Endothelial cell of umbilical vein (primary cell): Measurements from ENCODE around the gene SART3. TPM values are rescaled to one million over a fixed set of nuclear protein-coding genes. Genes with fewer than 3 reads are reported as not detected.

ENCODE experiments used
- BruUV-seq: library from RNA; stranded (reverse); fragments of 400-500 nt; replicated peaks from 2 replicates; lab custom pipeline; 2021; lab: Mats Ljungman, UMichigan
- CTCF ChIA-PET: fragments of 300-600, 350-600 bp; sonication (Branson Sonifier 250); formaldehyde crosslinking; loops from one replicate; lab custom pipeline; 2021; ENCODE audit warnings: antibody characterized with exemption, inconsistent platforms; lab: Charles Lee
- POLR2A ChIA-PET: fragments of 300-600, 350-600 bp; sonication (Branson Sonifier 250); formaldehyde crosslinking; loops from one replicate; lab custom pipeline; 2021; ENCODE audit warnings: antibody characterized with exemption, inconsistent platforms; lab: Charles Lee
- DNase-seq: peaks from one replicate; pipeline ENCODE4 v3.0.0-alpha.2; 2011; ENCODE audit warnings: low read depth, low spot score
- FAIRE-seq: peaks from 2 replicates; lab custom pipeline; 2011; peaks lifted over from hg19 to GRCh38; lab: Jason Lieb, UNC
- H2AFZ ChIP-seq: 2 replicates; pipeline ENCODE4 v1.6.0; 2012; ENCODE audit warnings: low read depth, low read length, control low read depth, inconsistent platforms
- H3K27ac ChIP-seq: 2 replicates; pipeline ENCODE4 v1.5.1; 2011; ENCODE audit warnings: low read depth, mild to moderate bottlenecking, control low read depth, low read length, moderate library complexity; ENCODE audit not compliant: insufficient read depth
- H3K27me3 ChIP-seq, 2 experiments: 2 replicates each; pipeline versions ENCODE4 v1.6.0 to v1.6.1; 2011; ENCODE audit warnings: low read length in 2 of 2, mixed read lengths in 1 of 2; ENCODE audit not compliant: control insufficient read depth in 2 of 2, insufficient read depth in 2 of 2
- H3K36me3 ChIP-seq, 2 experiments: 2 replicates in 1 of 2; 3 replicates in 1 of 2; pipeline ENCODE4 v1.5.1; 2011; ENCODE audit warnings: low read length in 2 of 2, mild to moderate bottlenecking in 1 of 2, moderate library complexity in 1 of 2; ENCODE audit not compliant: control insufficient read depth in 2 of 2, insufficient read depth in 2 of 2; ENCODE audit errors: extremely low read depth in 1 of 2
- H3K4me1 ChIP-seq: 3 replicates; pipeline ENCODE4 v1.5.1; 2011; ENCODE audit warnings: mild to moderate bottlenecking, low read length; ENCODE audit not compliant: control insufficient read depth, insufficient read depth; ENCODE audit errors: extremely low read depth
- H3K4me2 ChIP-seq: 2 replicates; pipeline ENCODE4 v1.6.1; 2011; ENCODE audit warnings: low read length, control low read depth, mixed read lengths; ENCODE audit not compliant: insufficient read depth
- H3K4me3 ChIP-seq, 3 experiments: fragments of 200-600 bp in 1 of 3; sonication (generic), shearing (Covaris generic) in 1 of 3; replicated peaks in 1 of 3; 2 replicates each; pipeline ENCODE4 v1.5.1; 2011 to 2016; ENCODE audit warnings: control low read depth in 3 of 3, low read length in 3 of 3, mild to moderate bottlenecking in 2 of 3, inconsistent platforms in 1 of 3, low read depth in 1 of 3, moderate library complexity in 1 of 3; ENCODE audit not compliant: insufficient read depth in 1 of 3
- H3K79me2 ChIP-seq: 2 replicates; pipeline ENCODE4 v1.6.0; 2012; ENCODE audit warnings: low read length, inconsistent platforms; ENCODE audit not compliant: control insufficient read depth, insufficient read depth
- H3K9ac ChIP-seq: replicated peaks from 2 replicates; pipeline ENCODE3; 2011; ENCODE audit warnings: low read length, control low read depth; ENCODE audit not compliant: insufficient read depth; ENCODE audit errors: extremely low read depth
- H3K9me1 ChIP-seq: replicated peaks from 3 replicates; pipeline ENCODE4 v1.6.0; 2011; ENCODE audit warnings: mild to moderate bottlenecking, low read length; ENCODE audit not compliant: control insufficient read depth, insufficient read depth; ENCODE audit errors: extremely low read depth
- H3K9me3 ChIP-seq: replicated peaks from 2 replicates; pipeline ENCODE4 v1.5.1; 2012; ENCODE audit warnings: low read length, inconsistent platforms; ENCODE audit not compliant: control insufficient read depth, insufficient read depth
- H4K20me1 ChIP-seq: replicated peaks from 2 replicates; pipeline ENCODE3; 2011; ENCODE audit warnings: mild to moderate bottlenecking, low read length; ENCODE audit not compliant: control insufficient read depth, insufficient read depth; ENCODE audit errors: extremely low read depth
- CTCF ChIP-seq, 2 donors: IDR thresholded peaks; 1 replicate in 1 of 2; 2 replicates in 1 of 2; pipeline ENCODE4 v1.5.1; 2011; ENCODE audit warnings: low read length in 2 of 2, mild to moderate bottlenecking in 2 of 2, moderate library complexity in 2 of 2, control low read depth in 1 of 2, inconsistent platforms in 1 of 2, low read depth in 1 of 2; ENCODE audit not compliant: insufficient read depth in 1 of 2; ENCODE audit errors: extremely low read depth in 1 of 2
- EZH2 ChIP-seq: IDR thresholded peaks from 2 replicates; pipeline ENCODE4 v1.6.1; 2012; ENCODE audit warnings: borderline replicate concordance, low read depth, mild to moderate bottlenecking, moderate library complexity, low read length, inconsistent platforms; ENCODE audit not compliant: severe bottlenecking
- FOS ChIP-seq: IDR thresholded peaks from 2 replicates; pipeline ENCODE4 v1.6.1; 2011; ENCODE audit warnings: mild to moderate bottlenecking, low read length, moderate library complexity, borderline replicate concordance; ENCODE audit not compliant: insufficient read depth
- GATA2 ChIP-seq: IDR thresholded peaks from 2 replicates; pipeline ENCODE4 v1.7.0; 2011; ENCODE audit warnings: low read depth, mild to moderate bottlenecking, moderate library complexity, mixed read lengths, low read length; ENCODE audit not compliant: insufficient read length, insufficient read depth
- JUN ChIP-seq: IDR thresholded peaks from 2 replicates; pipeline ENCODE4 v1.6.1; 2011; ENCODE audit warnings: borderline replicate concordance, low read depth; ENCODE audit not compliant: insufficient read length, insufficient read depth
- MAX ChIP-seq: IDR thresholded peaks from 2 replicates; pipeline ENCODE4 v1.6.1; 2011; ENCODE audit not compliant: insufficient read depth, insufficient read length
- MYC ChIP-seq: IDR thresholded peaks from one replicate; pipeline ENCODE4 v1.6.1; 2011; ENCODE audit warnings: mild to moderate bottlenecking, low read depth, low read length
- POLR2A ChIP-seq: IDR thresholded peaks from 2 replicates; pipeline ENCODE4 v1.6.1; 2012; ENCODE audit warnings: low read depth, mild to moderate bottlenecking, control low read depth, low read length
- POLR2AphosphoS5 ChIP-seq: IDR thresholded peaks from 2 replicates; pipeline ENCODE4 v1.6.1; 2012; ENCODE audit warnings: low read depth, mild to moderate bottlenecking, control low read depth, low read length, moderate library complexity; ENCODE audit not compliant: insufficient read depth
- dilution Hi-C: fragments of 300-500 bp; cut with MboI; formaldehyde crosslinking; loops from one replicate; pipeline ENCODE4 v1.15.0; 2019; ENCODE audit warnings: low sequenced_read_pairs; ENCODE audit not compliant: extremely low pct_ligation_motif_present
- intact Hi-C: fragments of 100-400 bp; cut with micrococcal nuclease; formaldehyde crosslinking; loops from one replicate; pipeline ENCODE4 v1.10.0; 2022
- polyA plus RNA-seq, 4 experiments: library from polyadenylated mRNA; depleted of rRNA in 3 of 4; stranded (reverse) in 3 of 4; unstranded in 1 of 4; fragments of >200 nt; gene quantifications; 2 replicates each; pipeline versions ENCODE4 v1.2.1 to v1.2.3, GENCODE V29; 2011 to 2012; ENCODE audit warnings: missing spikeins in 1 of 4
- total RNA-seq: library from RNA; stranded (reverse); gene quantifications from 2 replicates; pipeline ENCODE4 v1.2.3, GENCODE V29; 2021

The SART3 gene
- total and polyA plus RNA-seq, 2 donors (not counting 3 experiments of a cell fraction or from before 2014, with no cell fraction given) = 13.9 to 50.7 TPM

GRCh38 chr12:108609537-108610335 lies 48.8 kb upstream of the SART3 start:
- CTCF ChIA-PET = interaction anchor here (1.2 to 3.1 kb wide), 3 partner anchors 9 to 341 kb away, joined by 3 to 15 read pairs (median 4); partner anchors contain the start of gene ISCU
- no TSS peak for BruUV-seq

DNA sequence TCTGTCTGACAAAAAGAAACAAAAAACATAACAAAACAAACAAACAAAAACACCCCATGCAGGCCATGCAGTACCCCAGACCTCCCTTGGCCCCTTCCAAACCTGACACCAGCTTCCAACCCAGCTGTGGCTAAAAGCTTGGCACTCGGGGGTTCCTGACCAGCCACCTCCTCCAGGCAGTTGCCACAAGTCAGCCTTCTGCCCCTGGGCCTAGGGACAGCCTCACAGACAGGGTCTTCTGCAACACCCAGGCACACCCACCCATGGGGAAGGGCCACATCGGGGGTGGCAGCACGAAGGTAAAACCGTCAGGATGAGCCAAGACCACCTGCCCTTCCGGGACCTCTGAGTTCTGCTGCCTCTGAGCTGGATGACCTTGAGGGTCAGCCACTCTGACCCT lies 47.6 kb upstream of the SART3 start:
- POLR2A ChIA-PET = no interaction called here
- Histone ChIP-seq H3K79me2 (no peaks in the 10 kb centered on the region), H3K9me3 (no peaks in the 10 kb centered on the region), H3K27me3 (no peaks in the 10 kb centered on the region), H3K9ac (no peak overlapping the region), H3K9me1 (no peaks in the 10 kb centered on the region), H3K4me2 (no peak overlapping the region), H3K4me1 (no peaks in the 10 kb centered on the region), H4K20me1 (no peaks in the 10 kb centered on the region), H3K27ac (no peak overlapping the region), H2AFZ (no peak overlapping the region), H3K36me3 (no peaks in the 10 kb centered on the region), H3K4me3 (no peak overlapping the region)
- FAIRE-seq = no peak
- TF ChIP-seq FOS (no peak), EZH2 (no peak), GATA2 (no peak), CTCF (IDR thresholded peaks at IDR 0.05; ENCODE audit: extremely low read depth in 1 of 2, insufficient read depth in 1 of 2, low read depth in 1 of 2, low read length in 2 of 2) (no peak), JUN (no peak), MYC (no peak), POLR2AphosphoS5 (no peak), POLR2A (no peak), MAX (no peak)
- CTCF ChIA-PET = interaction anchor here (3.1 kb wide), 1 partner anchor 10 kb away, joined by 15 read pairs; no protein-coding TSS in a partner anchor
- DNase-seq = no peak
- intact Hi-C loops (no loop called here), dilution Hi-C loops (no loop called here)
- BruUV-seq = no TSS peak

More at GRCh38 chr12:108609537-108610335, 48.8 kb upstream of the SART3 start:
- no peak overlapping the region for H3K4me3 ChIP-seq
- H2AFZ ChIP-seq = no peak overlapping the region
- H3K4me2 ChIP-seq = no peak overlapping the region
- H3K36me3 ChIP-seq = no peaks in the 10 kb centered on the region
- no peak for TF ChIP-seq MAX
- TF ChIP-seq GATA2 = no peak
- no peak for TF ChIP-seq FOS
- no peak for TF ChIP-seq MYC
- no peak for TF ChIP-seq EZH2
- H3K79me2 ChIP-seq = no peaks in the 10 kb centered on the region
- H3K9me3 ChIP-seq = no peaks in the 10 kb centered on the region
- dilution Hi-C loops (no loop called here), intact Hi-C loops (no loop called here)
- POLR2A ChIA-PET = no interaction called here
- H3K4me1 ChIP-seq = no peaks in the 10 kb centered on the region
- H3K9me1 ChIP-seq = no peaks in the 10 kb centered on the region
- no peaks in the 10 kb centered on the region for H3K27me3 ChIP-seq
- no peak overlapping the region for H3K27ac ChIP-seq
- H3K9ac ChIP-seq = no peak overlapping the region
- DNase-seq (no peak), FAIRE-seq (no peak)
- no peaks in the 10 kb centered on the region for H4K20me1 ChIP-seq
